NK-92 (cell line): Measurements from ENCODE around the gene MDK.

ENCODE experiments used
- DNase-seq: peaks from one replicate; lab custom pipeline; 2025; ENCODE audit not compliant: unreplicated experiment; lab: John Stamatoyannopoulos, UW

Gene MDK

GRCh38 chr11:46381048-46381818, at the start of gene MDK:
TSS of gene MDK (plus strand) at chr11:46381669. CDS start at chr11:46382058, 389 bp downstream.
- DNase-seq, result no peak

- no peak for DNase-seq
Observed at GRCh38 chr11:46332093-46332567, 49.3 kb upstream of the MDK start.

DNA sequence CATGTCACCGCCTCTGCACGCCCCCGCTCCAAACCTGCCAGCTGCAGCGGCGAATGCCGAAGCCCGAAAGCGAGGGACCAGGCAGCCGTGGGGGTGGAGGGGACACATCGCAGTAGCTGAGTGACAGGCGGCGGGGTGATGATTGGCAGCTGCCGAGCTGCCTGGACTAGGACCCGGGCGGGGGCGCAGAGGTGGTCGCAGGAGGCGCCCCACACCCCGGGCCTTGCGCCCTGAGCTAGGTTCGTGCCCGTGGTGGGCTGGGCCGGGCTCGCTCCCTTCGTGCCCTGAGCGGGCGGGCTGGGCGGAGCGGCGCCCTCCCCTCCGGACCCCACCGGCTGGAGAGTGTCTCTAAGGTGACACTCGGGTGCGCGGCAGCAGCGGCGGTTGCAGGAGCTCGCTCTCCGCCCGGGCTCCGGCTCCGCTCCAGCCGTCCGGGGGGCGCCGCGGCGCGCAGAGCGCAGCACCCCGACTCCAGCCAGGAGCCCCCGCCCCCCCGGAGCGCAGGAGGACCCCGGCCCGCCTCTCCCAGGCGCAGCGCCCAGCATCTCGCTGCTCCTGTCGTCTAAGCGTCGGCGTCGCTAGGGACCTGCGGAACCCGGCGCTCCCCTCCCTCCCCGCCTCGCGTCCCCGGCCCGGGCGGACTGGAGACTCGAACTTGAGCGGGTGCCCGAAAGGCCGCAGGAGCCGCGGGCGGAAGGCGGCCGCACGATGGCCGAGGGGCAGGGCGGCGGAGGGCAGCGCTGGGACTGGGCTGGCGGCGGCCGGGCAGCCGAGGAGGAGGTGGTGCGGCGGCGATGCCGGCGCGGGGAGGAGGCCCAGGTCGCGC, 48.7 kb upstream of the MDK start:
- no peak for DNase-seq

GRCh38 chr11:46333394-46333947, 48.0 kb upstream of the MDK start:
- no peak for DNase-seq

GRCh38 chr11:46334211-46334610, 47.3 kb upstream of the MDK start:
- DNase-seq, result no peak

GRCh38 chr11:46335271-46335670, 46.2 kb upstream of the MDK start:
- DNase-seq, result no peak

GRCh38 chr11:46335890-46336562, 45.4 kb upstream of the MDK start:
- no peak for DNase-seq

- DNase-seq, result no peak
Observed at GRCh38 chr11:46336563-46337180, 44.8 kb upstream of the MDK start.

GRCh38 chr11:46337626-46338345, 43.7 kb upstream of the MDK start:
- DNase-seq, result no peak

GRCh38 chr11:46338636-46338987, 42.9 kb upstream of the MDK start:
- no peak for DNase-seq

DNA sequence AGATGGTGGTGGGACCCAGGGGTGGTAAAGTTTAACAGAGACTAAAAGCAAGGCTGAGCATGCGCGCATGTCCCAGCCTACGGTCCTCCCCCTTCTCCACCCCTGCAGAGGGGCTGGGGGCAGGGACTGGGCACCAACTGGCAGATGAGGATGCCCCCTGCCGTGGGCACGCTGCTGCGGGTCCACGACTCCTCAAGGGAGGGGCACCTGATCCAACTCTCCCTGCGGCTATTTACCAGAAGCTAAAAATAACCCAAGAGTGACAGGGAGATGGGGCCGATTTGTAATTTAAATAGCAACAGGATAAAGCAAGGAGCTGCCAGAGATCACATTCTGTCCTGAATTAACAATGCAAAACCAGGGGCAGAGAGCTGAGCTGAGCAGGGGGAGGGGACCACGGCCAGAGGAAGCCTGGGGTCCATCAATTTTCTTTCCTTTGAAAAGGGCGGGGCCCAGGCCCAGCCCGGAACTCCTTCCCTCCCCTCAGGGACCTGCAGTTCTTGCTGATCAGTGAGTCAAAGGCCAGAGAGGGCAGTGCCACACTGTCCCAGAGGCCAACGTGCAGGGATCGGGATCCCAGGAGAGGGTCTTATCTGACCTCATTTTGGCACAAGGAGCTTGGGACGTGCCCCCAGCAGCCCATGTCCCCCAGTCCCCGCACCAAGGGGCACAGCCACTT, 42.3 kb upstream of the MDK start:
- DNase-seq, result no peak

GRCh38 chr11:46339816-46340215, 41.7 kb upstream of the MDK start:
- DNase-seq, result no peak

DNA sequence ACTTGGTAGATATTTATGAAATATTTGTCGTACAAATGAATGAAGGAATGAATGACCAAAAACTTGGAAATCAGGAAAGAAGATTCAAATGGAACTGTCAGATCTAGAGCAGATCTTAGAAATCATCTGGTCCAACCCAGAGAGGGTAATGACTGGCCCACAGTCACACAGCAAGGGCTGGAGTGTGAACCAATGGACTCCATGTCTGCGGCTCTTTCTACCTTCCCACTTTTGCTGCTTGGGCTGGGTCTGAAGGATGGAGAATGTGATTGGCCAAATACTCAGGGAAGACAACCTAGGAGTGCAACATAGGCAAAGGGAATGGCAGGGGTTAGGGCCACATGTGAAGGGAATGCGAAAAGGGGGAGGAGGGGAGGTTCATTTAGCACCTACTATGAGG, 40.0 kb upstream of the MDK start:
- no peak for DNase-seq

DNA sequence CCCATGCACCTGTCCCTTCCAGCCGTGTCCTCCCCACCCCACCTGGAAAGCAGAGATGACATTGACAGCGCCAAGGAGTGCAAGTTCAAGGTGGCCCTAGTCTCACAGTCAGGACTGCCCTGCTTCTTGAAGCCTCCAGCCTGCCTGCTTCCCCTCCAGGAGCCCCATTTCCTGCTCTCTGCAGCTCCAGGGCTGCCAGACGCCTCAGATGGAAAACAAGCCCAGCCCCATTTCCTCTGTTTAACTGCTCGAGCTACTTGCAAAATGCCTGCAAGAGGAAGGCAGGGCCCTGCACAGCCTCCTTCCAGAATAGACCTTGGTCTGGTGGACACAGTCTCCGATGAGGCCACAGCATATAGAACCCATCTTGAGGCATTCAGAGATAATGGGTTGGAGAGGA, 39.2 kb upstream of the MDK start:
- no peak for DNase-seq

- DNase-seq, result no peak
Observed at GRCh38 chr11:46343520-46343919, 37.9 kb upstream of the MDK start.

GRCh38 chr11:46345131-46345597, 36.3 kb upstream of the MDK start:
- no peak for DNase-seq

DNA sequence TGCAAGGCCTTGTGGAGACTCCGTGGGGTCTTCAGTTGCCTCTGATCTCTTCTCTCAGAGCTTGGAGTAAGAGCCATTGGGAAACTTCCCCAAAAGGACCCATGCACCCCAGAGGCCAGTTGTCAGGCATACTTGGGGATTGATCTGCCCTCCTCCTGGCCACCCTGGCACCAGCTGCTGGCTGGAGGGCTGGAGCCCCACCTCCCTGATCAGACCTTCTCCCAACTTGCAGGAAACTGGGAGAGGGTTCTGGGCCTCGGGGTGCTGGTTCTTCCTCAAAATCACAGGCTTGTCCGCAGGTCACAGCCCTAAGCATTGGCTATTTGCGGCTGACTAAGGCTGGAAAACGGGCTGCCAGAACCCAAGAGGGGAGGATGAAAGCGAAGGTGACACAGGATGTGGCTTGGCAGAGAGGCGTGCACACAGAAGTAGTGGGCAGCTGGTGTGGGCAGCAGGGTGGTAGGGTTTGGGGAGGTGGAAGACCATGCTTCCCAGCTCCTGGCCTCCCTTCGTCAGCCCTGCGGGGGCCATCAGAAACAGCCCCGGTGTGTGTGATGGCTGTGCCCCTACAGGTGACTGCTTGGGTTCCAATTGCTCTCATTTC, 35.5 kb upstream of the MDK start:
- DNase-seq, result no peak

DNA sequence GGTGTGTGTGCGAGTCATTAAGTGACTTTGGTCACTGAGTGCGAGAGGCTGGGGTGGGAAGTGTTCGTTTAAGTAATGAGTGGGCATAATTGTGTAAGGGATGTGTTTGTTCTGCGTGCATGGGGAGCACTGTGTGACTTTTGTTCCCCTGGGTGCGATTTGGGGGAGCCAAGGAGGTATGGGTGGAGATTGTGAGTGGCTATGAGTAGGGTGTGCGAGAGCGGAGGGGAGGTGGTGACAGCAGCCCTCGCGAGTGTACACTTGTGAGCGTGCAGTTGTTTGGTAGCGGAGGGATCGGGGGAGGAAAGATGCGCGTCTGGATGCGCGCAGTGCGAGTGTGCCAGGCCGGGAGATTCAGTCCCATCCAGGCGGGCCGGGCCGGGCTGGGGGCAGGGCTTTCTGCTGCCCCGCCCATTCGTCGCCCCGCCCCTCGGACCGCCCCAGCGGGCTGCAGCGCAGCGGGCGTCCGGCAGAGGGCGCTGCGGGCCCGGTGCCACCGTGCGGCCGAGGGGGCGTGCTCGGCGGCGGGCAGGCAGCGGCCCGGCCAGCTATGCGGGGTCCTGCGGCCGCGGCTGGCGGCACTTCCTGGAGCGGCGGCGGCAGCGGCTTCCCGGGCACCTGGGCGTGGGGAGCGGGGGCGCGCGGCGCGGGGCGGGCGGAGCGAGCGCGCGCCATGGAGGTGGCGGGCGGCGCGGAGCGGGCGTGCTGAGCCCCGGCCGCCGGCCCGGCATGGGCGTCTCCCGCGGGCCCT, 34.4 kb upstream of the MDK start, which contains the start of gene DGKZ:
Gene DGKZ (plus strand): TSS at position 578 of the 751 bp plus-strand sequence. CDS start 197 bp downstream, outside the sequence.
- peak; percentile 28 for DNase-seq
